Measurements from ENCODE around the gene MCL1. TPM values are rescaled to one million over a fixed set of nuclear protein-coding genes. Genes with fewer than 3 reads are reported as not detected.

MCL1 gene
- polyA plus RNA-seq, 3 donors, result 165 to 212 (median 189) TPM

DNA sequence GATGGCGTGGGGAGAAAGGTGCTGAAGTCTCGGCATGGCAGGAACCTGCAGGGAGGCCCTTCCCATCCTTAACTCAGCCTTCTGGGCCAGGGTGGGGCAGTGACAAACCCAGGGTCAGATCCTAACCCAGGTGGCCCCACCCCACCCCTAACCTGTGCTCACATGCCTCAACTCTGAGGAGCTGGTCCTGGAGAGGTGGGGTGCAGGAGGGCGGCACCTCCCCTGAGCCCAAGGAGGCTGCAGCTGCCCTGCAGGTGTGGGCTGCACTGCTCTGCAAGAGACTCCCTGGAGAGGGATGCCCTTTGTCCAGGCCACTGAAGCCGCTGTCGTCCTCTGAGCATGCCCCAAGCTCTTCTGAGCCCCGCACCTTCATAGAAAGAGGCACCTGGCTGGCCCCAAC lies 45.4 kb downstream of the MCL1 start:
- no peak for DNase-seq (ENCODE audit: extremely low read depth in 1 of 11, low read depth in 9 of 11, low spot score in 4 of 11)

DNA sequence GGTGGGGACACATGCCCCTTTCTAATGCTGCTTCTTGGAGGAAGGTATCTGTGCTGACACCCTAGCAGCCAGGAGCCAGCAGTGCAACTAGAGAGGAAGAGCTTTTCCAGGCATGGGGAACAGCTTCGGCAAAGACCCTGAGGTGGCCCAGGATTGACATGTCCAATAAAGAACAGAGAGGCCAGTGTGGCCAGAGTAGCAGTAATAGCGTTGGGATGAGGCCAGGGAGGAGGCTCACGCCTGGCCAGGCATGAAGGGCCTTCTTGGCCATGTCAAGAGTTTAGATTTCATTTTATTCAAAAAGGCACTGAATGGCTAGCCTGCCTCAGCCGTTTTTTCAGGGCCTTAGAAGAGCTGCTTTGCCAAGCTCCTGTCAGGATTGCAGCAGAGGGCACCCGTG lies 46.5 kb downstream of the MCL1 start:
- DNase-seq (ENCODE audit: extremely low read depth in 1 of 11, low read depth in 9 of 11, low spot score in 4 of 11), result no peak

DNA sequence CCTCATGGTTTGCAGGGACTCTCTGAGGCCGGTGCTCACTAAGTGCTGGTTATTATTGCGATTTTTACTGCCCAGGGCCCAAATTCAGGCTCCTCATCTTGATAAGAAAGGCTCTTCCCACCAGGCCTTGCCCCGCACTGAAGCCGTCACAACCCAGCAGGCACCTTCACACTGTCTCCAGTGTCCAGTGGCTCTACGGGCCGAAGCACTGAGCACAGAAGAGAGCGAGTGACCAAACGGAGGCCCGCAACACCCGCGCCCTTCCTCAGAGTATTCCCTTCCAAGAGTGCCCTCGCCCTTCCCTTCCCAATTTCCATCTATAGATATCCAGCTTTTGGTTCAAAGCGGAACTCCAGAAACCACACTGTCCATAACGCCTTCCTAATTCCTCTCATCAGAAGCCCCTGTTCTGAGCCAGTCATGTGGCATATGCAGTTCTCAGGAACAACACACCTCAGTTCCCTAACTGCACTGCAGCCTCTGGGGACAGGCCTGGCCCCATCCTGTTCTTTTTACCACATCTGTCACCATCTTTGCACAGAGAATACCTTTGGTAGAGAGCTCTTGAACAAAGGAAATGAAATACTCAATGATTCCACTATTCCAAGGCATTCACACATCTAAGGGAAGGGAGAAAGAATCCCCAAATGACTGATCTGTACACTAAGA lies 48.8 kb downstream of the MCL1 start:
- DNase-seq (ENCODE audit: extremely low read depth in 1 of 11, low read depth in 9 of 11, low spot score in 4 of 11), result no peak

DNA sequence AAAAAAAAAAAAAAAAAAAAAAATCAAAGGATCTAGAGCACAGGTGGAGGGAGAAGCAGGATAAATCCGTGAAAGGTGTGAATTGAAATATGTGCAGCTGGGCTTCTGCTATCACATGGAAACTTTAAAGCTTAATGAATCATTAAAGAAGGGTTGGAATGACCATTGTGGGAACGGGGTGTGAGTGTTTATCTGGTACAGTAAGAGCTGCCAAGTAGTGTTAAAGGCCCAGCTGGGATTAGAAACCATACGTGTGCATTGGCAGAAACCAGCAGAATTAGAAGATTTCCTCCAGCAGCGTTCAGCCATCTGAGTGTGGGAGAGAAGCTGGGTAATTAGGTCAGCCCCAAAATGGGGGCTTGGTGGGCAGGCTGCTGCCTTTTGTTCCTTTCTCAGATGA lies 50.4 kb downstream of the MCL1 start:
- no peak for DNase-seq (ENCODE audit: extremely low read depth in 1 of 11, low read depth in 9 of 11, low spot score in 4 of 11)

DNA sequence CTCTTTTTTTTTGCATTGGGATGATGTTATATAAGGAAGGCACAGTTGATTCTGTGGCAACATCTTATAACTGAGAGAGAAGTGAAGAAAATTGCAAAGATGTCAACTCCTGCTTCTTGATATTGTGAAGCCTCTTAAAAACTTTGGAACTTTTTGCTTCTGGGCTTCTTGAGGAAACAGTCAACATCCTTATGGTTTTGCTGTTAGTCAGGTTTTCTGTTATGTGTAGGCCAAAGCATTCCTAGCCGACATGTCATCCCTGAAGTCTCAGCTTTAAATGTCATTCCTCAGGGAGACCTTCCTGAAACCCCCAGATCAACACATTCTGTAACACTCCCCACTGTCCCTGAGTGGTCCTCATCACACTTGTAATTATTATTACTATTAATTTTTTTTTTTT lies 51.2 kb downstream of the MCL1 start:
- no peak for DNase-seq (ENCODE audit: extremely low read depth in 1 of 11, low read depth in 9 of 11, low spot score in 4 of 11)

DNA sequence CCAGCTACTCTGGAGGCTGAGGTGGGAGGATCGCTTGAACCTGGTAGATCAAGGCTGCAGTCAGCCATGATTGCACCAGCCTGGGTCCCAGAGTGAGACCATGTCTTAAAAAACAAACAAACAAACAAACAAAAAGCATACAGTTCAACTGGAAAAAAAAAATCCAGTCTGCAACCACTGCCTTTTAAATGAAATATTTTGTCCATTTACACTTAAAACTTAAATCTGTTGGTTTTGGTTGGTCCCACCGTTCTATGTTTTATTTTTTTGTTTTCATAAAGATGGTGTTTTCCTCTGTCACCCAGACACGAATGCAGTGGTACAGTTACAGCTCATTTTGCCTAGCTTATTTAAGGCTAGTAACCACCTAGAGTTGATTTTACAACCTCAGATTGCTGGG lies 54.1 kb downstream of the MCL1 start:
- DNase-seq (ENCODE audit: extremely low read depth in 1 of 11, low read depth in 9 of 11, low spot score in 4 of 11), result no peak

Other genes starting within 250 kb of the MCL1 start
- 10 to 100 TPM; 50.0 to 53.6 (median 52.5) TPM for gene RPRD2, start 215.5 kb downstream of the MCL1 start, polyA plus RNA-seq (ENCODE audit: insufficient read length in 3 of 3)
- gene TARS2, start 92.2 kb downstream of the MCL1 start, polyA plus RNA-seq (ENCODE audit: insufficient read length in 3 of 3), result 10 to 100 TPM; 22.5 to 29.4 (median 23.1) TPM
- 10 to 100 TPM; 10.2 to 14.4 (median 13.1) TPM for gene ECM1, start 71.5 kb downstream of the MCL1 start, polyA plus RNA-seq (ENCODE audit: insufficient read length in 3 of 3)
- gene FALEC, start 63.9 kb downstream of the MCL1 start, polyA plus RNA-seq (ENCODE audit: insufficient read length in 3 of 3), result under 1 TPM; 0.37 to 0.82 (median 0.81) TPM
- gene ADAMTSL4, start 30.2 kb downstream of the MCL1 start, polyA plus RNA-seq (ENCODE audit: insufficient read length in 3 of 3), result 10 to 100 TPM; 12.8 to 17.9 (median 16.9) TPM
- 100 to 1,000 TPM; 212 to 237 (median 227) TPM for gene ENSA, start 50.0 kb upstream of the MCL1 start, polyA plus RNA-seq (ENCODE audit: insufficient read length in 3 of 3)
- gene GOLPH3L, start 117.5 kb upstream of the MCL1 start, polyA plus RNA-seq (ENCODE audit: insufficient read length in 3 of 3), result 10 to 100 TPM; 38.2 to 43.5 (median 42.1) TPM
- not detected for gene HORMAD1, start 141.3 kb upstream of the MCL1 start, polyA plus RNA-seq (ENCODE audit: insufficient read length in 3 of 3)
- 10 to 100 TPM; 12.3 to 14.0 (median 13.5) TPM for gene CTSS, start 186.2 kb upstream of the MCL1 start, polyA plus RNA-seq (ENCODE audit: insufficient read length in 3 of 3)
- gene CTSK, start 228.7 kb upstream of the MCL1 start, polyA plus RNA-seq (ENCODE audit: insufficient read length in 3 of 3), result 10 to 100 TPM; 22.9 to 28.1 (median 24.2) TPM